ENCODE results near the gene ATP5IF1.

DNA sequence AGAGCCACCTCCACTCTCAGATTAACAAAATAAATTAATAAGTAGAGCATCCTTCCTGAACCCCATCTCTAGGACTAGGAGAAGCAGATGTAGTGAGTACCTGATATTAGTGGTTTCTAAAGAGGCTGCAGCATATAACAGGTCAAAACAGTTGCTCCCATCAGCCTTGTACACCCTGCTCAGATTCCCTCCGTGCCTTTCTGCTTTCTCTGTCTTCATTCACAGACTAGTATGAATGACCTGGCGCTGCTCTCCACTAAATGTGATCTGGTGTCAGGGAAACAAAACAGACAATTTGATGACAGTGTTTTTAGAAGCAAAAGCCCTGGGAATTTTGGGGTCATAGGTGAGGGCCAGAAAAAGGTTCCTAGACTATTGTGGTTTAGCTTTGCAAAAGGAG lies 31.7 kb downstream of the ATP5IF1 start:
- TF ChIP-seq, protein P1, sequence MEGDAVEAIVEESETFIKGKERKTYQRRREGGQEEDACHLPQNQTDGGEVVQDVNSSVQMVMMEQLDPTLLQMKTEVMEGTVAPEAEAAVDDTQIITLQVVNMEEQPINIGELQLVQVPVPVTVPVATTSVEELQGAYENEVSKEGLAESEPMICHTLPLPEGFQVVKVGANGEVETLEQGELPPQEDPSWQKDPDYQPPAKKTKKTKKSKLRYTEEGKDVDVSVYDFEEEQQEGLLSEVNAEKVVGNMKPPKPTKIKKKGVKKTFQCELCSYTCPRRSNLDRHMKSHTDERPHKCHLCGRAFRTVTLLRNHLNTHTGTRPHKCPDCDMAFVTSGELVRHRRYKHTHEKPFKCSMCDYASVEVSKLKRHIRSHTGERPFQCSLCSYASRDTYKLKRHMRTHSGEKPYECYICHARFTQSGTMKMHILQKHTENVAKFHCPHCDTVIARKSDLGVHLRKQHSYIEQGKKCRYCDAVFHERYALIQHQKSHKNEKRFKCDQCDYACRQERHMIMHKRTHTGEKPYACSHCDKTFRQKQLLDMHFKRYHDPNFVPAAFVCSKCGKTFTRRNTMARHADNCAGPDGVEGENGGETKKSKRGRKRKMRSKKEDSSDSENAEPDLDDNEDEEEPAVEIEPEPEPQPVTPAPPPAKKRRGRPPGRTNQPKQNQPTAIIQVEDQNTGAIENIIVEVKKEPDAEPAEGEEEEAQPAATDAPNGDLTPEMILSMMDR (IDR thresholded peaks at IDR 0.05; ENCODE audit: insufficient read depth, low read length): no peak
- TF ChIP-seq POLR2AphosphoS5 (IDR thresholded peaks at IDR 0.05; ENCODE audit: low read depth) (no peak), SPI1 (IDR thresholded peaks at IDR 0.05; ENCODE audit: borderline replicate concordance, low read depth) (no peak)
- TF ChIP-seq, protein P2, sequence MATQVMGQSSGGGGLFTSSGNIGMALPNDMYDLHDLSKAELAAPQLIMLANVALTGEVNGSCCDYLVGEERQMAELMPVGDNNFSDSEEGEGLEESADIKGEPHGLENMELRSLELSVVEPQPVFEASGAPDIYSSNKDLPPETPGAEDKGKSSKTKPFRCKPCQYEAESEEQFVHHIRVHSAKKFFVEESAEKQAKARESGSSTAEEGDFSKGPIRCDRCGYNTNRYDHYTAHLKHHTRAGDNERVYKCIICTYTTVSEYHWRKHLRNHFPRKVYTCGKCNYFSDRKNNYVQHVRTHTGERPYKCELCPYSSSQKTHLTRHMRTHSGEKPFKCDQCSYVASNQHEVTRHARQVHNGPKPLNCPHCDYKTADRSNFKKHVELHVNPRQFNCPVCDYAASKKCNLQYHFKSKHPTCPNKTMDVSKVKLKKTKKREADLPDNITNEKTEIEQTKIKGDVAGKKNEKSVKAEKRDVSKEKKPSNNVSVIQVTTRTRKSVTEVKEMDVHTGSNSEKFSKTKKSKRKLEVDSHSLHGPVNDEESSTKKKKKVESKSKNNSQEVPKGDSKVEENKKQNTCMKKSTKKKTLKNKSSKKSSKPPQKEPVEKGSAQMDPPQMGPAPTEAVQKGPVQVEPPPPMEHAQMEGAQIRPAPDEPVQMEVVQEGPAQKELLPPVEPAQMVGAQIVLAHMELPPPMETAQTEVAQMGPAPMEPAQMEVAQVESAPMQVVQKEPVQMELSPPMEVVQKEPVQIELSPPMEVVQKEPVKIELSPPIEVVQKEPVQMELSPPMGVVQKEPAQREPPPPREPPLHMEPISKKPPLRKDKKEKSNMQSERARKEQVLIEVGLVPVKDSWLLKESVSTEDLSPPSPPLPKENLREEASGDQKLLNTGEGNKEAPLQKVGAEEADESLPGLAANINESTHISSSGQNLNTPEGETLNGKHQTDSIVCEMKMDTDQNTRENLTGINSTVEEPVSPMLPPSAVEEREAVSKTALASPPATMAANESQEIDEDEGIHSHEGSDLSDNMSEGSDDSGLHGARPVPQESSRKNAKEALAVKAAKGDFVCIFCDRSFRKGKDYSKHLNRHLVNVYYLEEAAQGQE (IDR thresholded peaks at IDR 0.05; ENCODE audit: insufficient replicate concordance, low read depth): no peak
